HepG2 (cell line): ENCODE measurements around the gene POLG2. TPM values are rescaled to one million over a fixed set of nuclear protein-coding genes. Genes with fewer than 3 reads are reported as not detected.
A peak's percentile ranks its signal among the peaks of the same experiment; 100 is the strongest.

ENCODE experiments used
- ATF2 ChIP-seq: sonication (generic); formaldehyde crosslinking; IDR thresholded peaks from 2 replicates; pipeline ENCODE4 v1.4.0; 2020; ENCODE audit warnings: missing genetic modification reagents
- JDP2 ChIP-seq: sonication (generic); formaldehyde crosslinking; IDR thresholded peaks from 2 replicates; pipeline ENCODE4 v1.8.1; 2022; ENCODE audit warnings: missing genetic modification reagents, borderline replicate concordance
- MIXL1 ChIP-seq: IDR thresholded peaks from 2 replicates; pipeline ENCODE4 v1.6.1; 2016
- MYPOP ChIP-seq: sonication (generic); formaldehyde crosslinking; IDR thresholded peaks from 2 replicates; pipeline ENCODE4 v1.8.1; 2023; ENCODE audit warnings: mild to moderate bottlenecking, moderate library complexity, missing genetic modification reagents
- PAWR ChIP-seq: sonication (generic); formaldehyde crosslinking; IDR thresholded peaks from 2 replicates; pipeline ENCODE4 v1.4.0; 2020; ENCODE audit warnings: missing genetic modification reagents, mild to moderate bottlenecking, borderline replicate concordance
- PHF5A ChIP-seq: IDR thresholded peaks from one replicate; pipeline ENCODE4 v1.6.1; 2018; ENCODE audit warnings: low read depth, missing genetic modification reagents; ENCODE audit not compliant: unreplicated experiment
- SOX5 ChIP-seq: IDR thresholded peaks from 2 replicates; pipeline ENCODE4 v1.6.1; 2016; ENCODE audit warnings: borderline replicate concordance
- TBX2 ChIP-seq: sonication (generic); formaldehyde crosslinking; IDR thresholded peaks from 2 replicates; pipeline ENCODE4 v1.5.0; 2020; ENCODE audit warnings: missing genetic modification reagents, mild to moderate bottlenecking, borderline replicate concordance
- TCF12 ChIP-seq, 2 experiments: fragments of 450-650 bp in 1 of 2; sonication (generic) in 1 of 2; formaldehyde crosslinking in 1 of 2; IDR thresholded peaks; 2 replicates each; pipeline versions ENCODE4 v1.6.1 to v1.8.0; 2017 to 2022; ENCODE audit warnings: antibody characterized with exemption in 1 of 2, mild to moderate bottlenecking in 1 of 2, missing genetic modification reagents in 1 of 2, moderate library complexity in 1 of 2
- ZBTB21 ChIP-seq: sonication (generic); formaldehyde crosslinking; IDR thresholded peaks from 2 replicates; pipeline ENCODE4 v1.4.0; 2020; ENCODE audit warnings: missing genetic modification reagents
- ZNF17 ChIP-seq: sonication (generic); formaldehyde crosslinking; IDR thresholded peaks from 2 replicates; pipeline ENCODE4 v1.5.0; 2020; ENCODE audit warnings: mild to moderate bottlenecking, missing genetic modification reagents
- ZNF274 ChIP-seq: sonication (generic); formaldehyde crosslinking; IDR thresholded peaks from 2 replicates; pipeline ENCODE4 v1.5.1; 2020; ENCODE audit warnings: mild to moderate bottlenecking, missing genetic modification reagents
- ZNF605 ChIP-seq: sonication (generic); formaldehyde crosslinking; IDR thresholded peaks from 2 replicates; pipeline ENCODE4 v1.8.0; 2022; ENCODE audit warnings: mild to moderate bottlenecking, missing genetic modification reagents
- ZNF639 ChIP-seq: conservative IDR thresholded peaks from 2 replicates; pipeline ENCODE4 v1.6.1; 2018; ENCODE audit warnings: missing genetic modification reagents
- ZSCAN31 ChIP-seq: sonication (generic); formaldehyde crosslinking; IDR thresholded peaks from 2 replicates; pipeline ENCODE4 v1.5.0; 2020; ENCODE audit warnings: low read depth, mild to moderate bottlenecking, missing genetic modification reagents
- ZZZ3 ChIP-seq: sonication (generic); formaldehyde crosslinking; IDR thresholded peaks from 2 replicates; pipeline ENCODE4 v1.4.0; 2020; ENCODE audit warnings: missing genetic modification reagents, mild to moderate bottlenecking, borderline replicate concordance
- polyA plus RNA-seq, 8 experiments: library from polyadenylated mRNA; depleted of rRNA in 3 of 8; stranded (reverse) in 7 of 8; unstranded in 1 of 8; fragments of >200 nt; fragmentation: Illumina TruSeq in 4 of 8; extraction: Trizol in 4 of 8; gene quantifications; 2 replicates each; pipeline versions ENCODE4 v1.2.1 to v1.2.3, GENCODE V29; 2011 to 2016; ENCODE audit warnings: low read depth in 4 of 8, missing spikeins in 1 of 8, mixed read lengths in 1 of 8; ENCODE audit not compliant: insufficient read depth in 1 of 8
- total RNA-seq, 5 experiments: library from RNA; depleted of rRNA; stranded (reverse); fragments of >200 nt; fragmentation: Illumina TruSeq; extraction: Trizol; gene quantifications; 2 replicates each; pipeline ENCODE4 v1.2.3, GENCODE V29; 2016; ENCODE audit warnings: low read depth in 1 of 5
- TF ChIP-seq, protein P1 (sequence below): sonication (generic); IDR thresholded peaks from 2 replicates; pipeline ENCODE4 v1.6.1; 2016; ENCODE audit warnings: low read depth, borderline replicate concordance
- TF ChIP-seq, protein P2 (sequence below): IDR thresholded peaks from 2 replicates; pipeline ENCODE4 v1.6.1; 2016; ENCODE audit warnings: low read depth, control low read depth
- TF ChIP-seq, protein P3 (sequence below): sonication (generic); formaldehyde crosslinking; IDR thresholded peaks from 2 replicates; pipeline ENCODE4 v1.8.1; 2022; ENCODE audit warnings: low read depth, mild to moderate bottlenecking, missing genetic modification reagents

POLG2 gene
- total and polyA plus RNA-seq, 2 of the 13 experiments (the other 11 are each of a cell fraction or from before 2014, with no cell fraction given), result 21.1 to 25.5 TPM

GRCh38 chr17:64505340-64506200 lies 8.7 kb upstream of the POLG2 start (continued):
- TF ChIP-seq PAWR (no peak), MIXL1 (CRISPR knock-in tag) (no peak; the same call in 1 of the 2 replicates), MYPOP (no peak; the same call in 1 of the 2 replicates), JDP2 (CRISPR knock-in tag) (no peak; the same call in 1 of the 2 replicates), TCF12 (IDR thresholded peaks at IDR 0.05) (no peak), TCF12 (CRISPR knock-in tag; IDR thresholded peaks at IDR 0.05) (0 out of 2 replicates have a peak, but pooled peaks have one; percentile 37), SOX5 (CRISPR knock-in tag) (peak; percentile 49; the same call in 1 of the 2 replicates), ZBTB21 (CRISPR knock-in tag) (peak; percentile 11; the same call in 1 of the 2 replicates), PHF5A (CRISPR knock-in tag) (peak; percentile 13), ZSCAN31 (peak; percentile 85; the same call in 1 of the 2 replicates), ZZZ3 (CRISPR knock-in tag) (no peak), ZNF274 (CRISPR knock-in tag) (no peak), ZNF605 (no peak; the same call in 1 of the 2 replicates), ATF2 (CRISPR knock-in tag) (peak; percentile 64; the same call in 1 of the 2 replicates), TBX2 (peak; percentile 35; the same call in 1 of the 2 replicates), ZNF17 (peak; percentile 81; the same call in 1 of the 2 replicates), ZNF639 (CRISPR knock-in tag) (0 out of 2 replicates have a peak, but pooled peaks have one; percentile 21)
- TF ChIP-seq, protein P1, sequence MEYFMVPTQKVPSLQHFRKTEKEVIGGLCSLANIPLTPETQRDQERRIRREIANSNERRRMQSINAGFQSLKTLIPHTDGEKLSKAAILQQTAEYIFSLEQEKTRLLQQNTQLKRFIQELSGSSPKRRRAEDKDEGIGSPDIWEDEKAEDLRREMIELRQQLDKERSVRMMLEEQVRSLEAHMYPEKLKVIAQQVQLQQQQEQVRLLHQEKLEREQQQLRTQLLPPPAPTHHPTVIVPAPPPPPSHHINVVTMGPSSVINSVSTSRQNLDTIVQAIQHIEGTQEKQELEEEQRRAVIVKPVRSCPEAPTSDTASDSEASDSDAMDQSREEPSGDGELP, result no peak
- TF ChIP-seq, protein P2, sequence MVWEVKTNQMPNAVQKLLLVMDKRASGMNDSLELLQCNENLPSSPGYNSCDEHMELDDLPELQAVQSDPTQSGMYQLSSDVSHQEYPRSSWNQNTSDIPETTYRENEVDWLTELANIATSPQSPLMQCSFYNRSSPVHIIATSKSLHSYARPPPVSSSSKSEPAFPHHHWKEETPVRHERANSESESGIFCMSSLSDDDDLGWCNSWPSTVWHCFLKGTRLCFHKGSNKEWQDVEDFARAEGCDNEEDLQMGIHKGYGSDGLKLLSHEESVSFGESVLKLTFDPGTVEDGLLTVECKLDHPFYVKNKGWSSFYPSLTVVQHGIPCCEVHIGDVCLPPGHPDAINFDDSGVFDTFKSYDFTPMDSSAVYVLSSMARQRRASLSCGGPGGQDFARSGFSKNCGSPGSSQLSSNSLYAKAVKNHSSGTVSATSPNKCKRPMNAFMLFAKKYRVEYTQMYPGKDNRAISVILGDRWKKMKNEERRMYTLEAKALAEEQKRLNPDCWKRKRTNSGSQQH (CRISPR knock-in tag), result 0 out of 2 replicates have a peak, but pooled peaks have one; percentile 64
- TF ChIP-seq, protein P3, sequence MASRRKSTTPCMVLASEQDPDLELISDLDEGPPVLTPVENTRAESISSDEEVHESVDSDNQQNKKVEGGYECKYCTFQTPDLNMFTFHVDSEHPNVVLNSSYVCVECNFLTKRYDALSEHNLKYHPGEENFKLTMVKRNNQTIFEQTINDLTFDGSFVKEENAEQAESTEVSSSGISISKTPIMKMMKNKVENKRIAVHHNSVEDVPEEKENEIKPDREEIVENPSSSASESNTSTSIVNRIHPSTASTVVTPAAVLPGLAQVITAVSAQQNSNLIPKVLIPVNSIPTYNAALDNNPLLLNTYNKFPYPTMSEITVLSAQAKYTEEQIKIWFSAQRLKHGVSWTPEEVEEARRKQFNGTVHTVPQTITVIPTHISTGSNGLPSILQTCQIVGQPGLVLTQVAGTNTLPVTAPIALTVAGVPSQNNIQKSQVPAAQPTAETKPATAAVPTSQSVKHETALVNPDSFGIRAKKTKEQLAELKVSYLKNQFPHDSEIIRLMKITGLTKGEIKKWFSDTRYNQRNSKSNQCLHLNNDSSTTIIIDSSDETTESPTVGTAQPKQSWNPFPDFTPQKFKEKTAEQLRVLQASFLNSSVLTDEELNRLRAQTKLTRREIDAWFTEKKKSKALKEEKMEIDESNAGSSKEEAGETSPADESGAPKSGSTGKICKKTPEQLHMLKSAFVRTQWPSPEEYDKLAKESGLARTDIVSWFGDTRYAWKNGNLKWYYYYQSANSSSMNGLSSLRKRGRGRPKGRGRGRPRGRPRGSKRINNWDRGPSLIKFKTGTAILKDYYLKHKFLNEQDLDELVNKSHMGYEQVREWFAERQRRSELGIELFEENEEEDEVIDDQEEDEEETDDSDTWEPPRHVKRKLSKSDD (CRISPR knock-in tag), result peak; percentile 90
